Measurements from ENCODE around the gene CDH5. TPM values are rescaled to one million over a fixed set of nuclear protein-coding genes. Genes with fewer than 3 reads are reported as not detected.

Gene CDH5
- total and polyA plus RNA-seq, 2 of the 8 experiments (the other 6 are each of a cell fraction or from before 2014, with no cell fraction given): 0.32 TPM

DNA sequence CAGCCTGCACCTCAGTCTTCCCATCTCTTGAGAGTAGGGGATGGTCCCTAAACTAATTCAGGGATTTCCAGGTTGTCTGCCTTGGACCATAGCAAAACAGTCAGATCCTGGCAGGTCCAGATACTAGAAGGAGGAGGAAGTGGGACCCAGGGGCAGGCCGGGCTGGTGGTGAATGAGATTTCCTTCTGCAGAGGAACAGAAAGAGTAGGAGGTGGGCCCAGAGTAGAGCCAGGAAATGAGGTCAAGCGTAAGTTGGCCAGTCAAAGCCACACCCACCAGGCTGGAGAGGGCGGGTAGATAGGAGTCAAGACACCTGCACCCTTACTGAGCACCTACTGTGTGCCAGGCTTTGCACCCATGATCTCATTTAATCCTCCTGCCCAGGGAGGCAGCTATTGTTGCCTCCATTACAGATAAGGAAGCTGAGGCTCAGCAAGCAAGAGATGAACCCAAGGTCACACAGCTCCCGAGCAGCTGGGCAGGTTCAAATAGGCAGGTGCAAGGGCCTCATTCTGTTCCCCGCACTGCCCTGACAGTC is 2.6 kb downstream of the CDH5 start (continued):
- TF ChIP-seq POLR2AphosphoS5 (IDR thresholded peaks at IDR 0.05; ENCODE audit: low read depth, low read length) (no peak), ZNF274 (IDR thresholded peaks at IDR 0.05; ENCODE audit: borderline replicate concordance, extremely low read depth, low read length) (no peak), KDM4A (IDR thresholded peaks at IDR 0.05; ENCODE audit: low read depth, low read length, severe bottlenecking) (no peak), SP2 (IDR thresholded peaks at IDR 0.05; ENCODE audit: low read length) (no peak)
